ENCODE data around the gene KCND3.

The KCND3 gene

GRCh38 chr1:111848852-111849545 is 140.5 kb downstream of the KCND3 start:
- no peak for DNase-seq (ENCODE audit: low read depth in 2 of 2)

- no peak for DNase-seq (ENCODE audit: low read depth in 2 of 2)
Measured at GRCh38 chr1:111847466-111847865, 142.0 kb downstream of the KCND3 start.

- no peak for DNase-seq (ENCODE audit: low read depth in 2 of 2)
Measured at GRCh38 chr1:111846842-111847241, 142.6 kb downstream of the KCND3 start.

GRCh38 chr1:111843177-111843576 is 146.3 kb downstream of the KCND3 start:
- no peak for DNase-seq (ENCODE audit: low read depth in 2 of 2)

GRCh38 chr1:111842411-111842810 is 147.1 kb downstream of the KCND3 start:
- DNase-seq (ENCODE audit: low read depth in 2 of 2) = no peak

- DNase-seq (ENCODE audit: low read depth in 2 of 2) = no peak
Measured at GRCh38 chr1:111841746-111842145, 147.7 kb downstream of the KCND3 start.

GRCh38 chr1:111841189-111841588 is 148.3 kb downstream of the KCND3 start:
- no peak for DNase-seq (ENCODE audit: low read depth in 2 of 2)

GRCh38 chr1:111837393-111837792 is 152.1 kb downstream of the KCND3 start:
- DNase-seq (ENCODE audit: low read depth in 2 of 2) = no peak

GRCh38 chr1:111836111-111836510 is 153.4 kb downstream of the KCND3 start:
- DNase-seq (ENCODE audit: low read depth in 2 of 2) = no peak

GRCh38 chr1:111835514-111835913 is 154.0 kb downstream of the KCND3 start:
- no peak for DNase-seq (ENCODE audit: low read depth in 2 of 2)

GRCh38 chr1:111834956-111835355 is 154.5 kb downstream of the KCND3 start:
- DNase-seq (ENCODE audit: low read depth in 2 of 2) = no peak

GRCh38 chr1:111833334-111833733 is 156.1 kb downstream of the KCND3 start:
- no peak for DNase-seq (ENCODE audit: low read depth in 2 of 2)

GRCh38 chr1:111832521-111833155 is 156.8 kb downstream of the KCND3 start:
- DNase-seq (ENCODE audit: low read depth in 2 of 2) = no peak

GRCh38 chr1:111831153-111831552 is 158.3 kb downstream of the KCND3 start:
- no peak for DNase-seq (ENCODE audit: low read depth in 2 of 2)

GRCh38 chr1:111827946-111828345 is 161.5 kb downstream of the KCND3 start:
- no peak for DNase-seq (ENCODE audit: low read depth in 2 of 2)

GRCh38 chr1:111826278-111826677 is 163.2 kb downstream of the KCND3 start:
- DNase-seq (ENCODE audit: low read depth in 2 of 2) = no peak

GRCh38 chr1:111825217-111825616 is 164.3 kb downstream of the KCND3 start:
- DNase-seq (ENCODE audit: low read depth in 2 of 2) = no peak

GRCh38 chr1:111822138-111822537 is 167.3 kb downstream of the KCND3 start:
- no peak for DNase-seq (ENCODE audit: low read depth in 2 of 2)

- no peak for DNase-seq (ENCODE audit: low read depth in 2 of 2)
Measured at GRCh38 chr1:111821121-111821745, 168.2 kb downstream of the KCND3 start.

GRCh38 chr1:111819566-111820263 is 169.8 kb downstream of the KCND3 start:
- no peak for DNase-seq (ENCODE audit: low read depth in 2 of 2)

- DNase-seq (ENCODE audit: low read depth in 2 of 2) = no peak
Measured at GRCh38 chr1:111818546-111818945, 170.9 kb downstream of the KCND3 start.

GRCh38 chr1:111818081-111818480 is 171.4 kb downstream of the KCND3 start:
- DNase-seq (ENCODE audit: low read depth in 2 of 2) = no peak

GRCh38 chr1:111814642-111815041 is 174.8 kb downstream of the KCND3 start:
- DNase-seq (ENCODE audit: low read depth in 2 of 2) = no peak
